Erythroblast (primary cell): ENCODE data around the gene PGAP1.

Source experiments
- GATA1 ChIP-seq: IDR thresholded peaks from 2 replicates; pipeline ENCODE4 v1.6.1; 2011; ENCODE audit warnings: low read depth, mild to moderate bottlenecking, control low read depth, low read length, moderate library complexity
- POLR2A ChIP-seq: IDR thresholded peaks from 2 replicates; pipeline ENCODE4 v1.6.1; 2011; ENCODE audit warnings: mild to moderate bottlenecking, low read length

DNA sequence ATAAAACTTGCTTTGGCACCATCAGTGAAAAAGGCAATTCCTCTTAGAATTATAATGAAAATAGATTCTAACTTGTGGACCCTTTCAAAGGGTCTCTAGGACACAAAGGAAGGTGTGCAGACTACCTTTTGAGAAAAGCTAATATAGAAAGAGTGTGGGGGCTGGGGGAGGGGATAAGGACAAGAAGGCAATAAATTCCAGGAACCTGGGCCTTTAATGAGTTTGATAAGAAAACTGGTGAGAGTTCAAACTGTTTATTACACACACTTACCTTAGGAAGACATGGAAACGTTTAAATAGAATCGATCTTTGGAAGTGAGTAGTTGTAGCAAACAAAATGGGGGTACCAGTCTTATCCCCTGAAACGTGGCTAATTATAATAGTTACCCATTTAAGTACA lies 39.6 kb upstream of the PGAP1 start:
- TF ChIP-seq POLR2A = no peak
- no peak for TF ChIP-seq GATA1
